SK-N-SH (cell line): Measurements from ENCODE around the gene BCAS3. TPM values are rescaled to one million over a fixed set of nuclear protein-coding genes. Genes with fewer than 3 reads are reported as not detected.

Experiments used
- CTCF ChIA-PET: fragments of 300-600, 350-600 bp; formaldehyde crosslinking; extraction: SDS; loops from one replicate; lab custom pipeline; 2021; lab: Yijun Ruan, JAX
- POLR2A ChIA-PET: fragments of 350-600 bp; sonication (Branson Sonifier 250); formaldehyde crosslinking; extraction: SDS; loops from one replicate; lab custom pipeline; 2020; ENCODE audit warnings: antibody characterized with exemption, inconsistent platforms; lab: Yijun Ruan, JAX
- DNase-seq: peaks from one replicate; pipeline ENCODE4 v3.0.0; 2012
- H2AFZ ChIP-seq: fragments of 200-600 bp; sonication (generic); 2 replicates; pipeline ENCODE4 v1.8.1; 2016; ENCODE audit warnings: antibody characterized with exemption, mild to moderate bottlenecking, low read depth
- H3F3A ChIP-seq: fragments of 200-600 bp; sonication (generic); replicated peaks from 2 replicates; pipeline ENCODE3; 2016; ENCODE audit warnings: antibody characterized with exemption, mild to moderate bottlenecking; ENCODE audit not compliant: insufficient read depth
- H3K27ac ChIP-seq, 2 experiments: fragments of 200-500 bp in 1 of 2; fragments of 200-600 bp in 1 of 2; sonication (Bioruptor generic) in 1 of 2; sonication (generic), shearing (Covaris generic) in 1 of 2; 2 replicates each; pipeline versions ENCODE4 v1.5.1 to v1.6.1; 2014 to 2016; ENCODE audit warnings: low read depth in 2 of 2, inconsistent platforms in 1 of 2, low read length in 1 of 2, mild to moderate bottlenecking in 1 of 2, mixed read lengths in 1 of 2
- H3K27me3 ChIP-seq: fragments of 200-600 bp; sonication (generic), shearing (Covaris generic); 2 replicates; pipeline ENCODE4 v1.6.1; 2016; ENCODE audit warnings: mixed run types; ENCODE audit not compliant: insufficient read depth
- H3K36me3 ChIP-seq, 2 experiments: fragments of 200-500 bp in 1 of 2; fragments of 200-600 bp in 1 of 2; sonication (Bioruptor generic) in 1 of 2; sonication (generic) in 1 of 2; replicated peaks in 1 of 2; 2 replicates each; pipeline versions ENCODE3 to v1.5.1; 2014 to 2016; ENCODE audit warnings: low read length in 1 of 2, mild to moderate bottlenecking in 1 of 2; ENCODE audit not compliant: insufficient read depth in 2 of 2, control insufficient read depth in 1 of 2
- H3K4me1 ChIP-seq, 2 experiments: fragments of 200-500 bp in 1 of 2; fragments of 200-600 bp in 1 of 2; sonication (Bioruptor generic) in 1 of 2; sonication (generic), shearing (Covaris generic) in 1 of 2; 2 replicates each; pipeline versions ENCODE4 v1.5.1 to v1.6.1; 2014 to 2016; ENCODE audit warnings: low read depth in 1 of 2, low read length in 1 of 2, mixed run types in 1 of 2; ENCODE audit not compliant: insufficient read depth in 2 of 2, control insufficient read depth in 1 of 2
- H3K4me2 ChIP-seq: fragments of 200-600 bp; sonication (generic), shearing (Covaris generic); 2 replicates; pipeline ENCODE4 v1.6.1; 2017; ENCODE audit warnings: mixed run types
- H3K4me3 ChIP-seq, 2 experiments: fragments of 200-500 bp in 1 of 2; fragments of 200-600 bp in 1 of 2; sonication (Bioruptor generic) in 1 of 2; sonication (generic), shearing (Covaris generic) in 1 of 2; 2 replicates each; pipeline versions ENCODE4 v1.5.1 to v1.8.1; 2014 to 2016; ENCODE audit warnings: low read depth in 2 of 2, inconsistent platforms in 1 of 2, low read length in 1 of 2, mild to moderate bottlenecking in 1 of 2, mixed read lengths in 1 of 2, moderate library complexity in 1 of 2
- H3K79me2 ChIP-seq: fragments of 200-600 bp; sonication (generic); 2 replicates; pipeline ENCODE4 v1.8.1; 2017; ENCODE audit warnings: mild to moderate bottlenecking; ENCODE audit not compliant: insufficient read depth
- H3K9ac ChIP-seq: fragments of 200-600 bp; sonication (generic); 2 replicates; pipeline ENCODE4 v1.6.1; 2017; ENCODE audit warnings: mixed run types
- H3K9me2 ChIP-seq: fragments of 200-600 bp; sonication (generic); 2 replicates; pipeline ENCODE4 v1.6.1; 2017; ENCODE audit warnings: mixed run types
- H3K9me3 ChIP-seq: fragments of 200-600 bp; sonication (generic); 2 replicates; pipeline ENCODE4 v1.6.1; 2017; ENCODE audit warnings: mixed run types, mild to moderate bottlenecking, moderate library complexity
- H4K20me1 ChIP-seq: fragments of 200-600 bp; sonication (generic); 2 replicates; pipeline ENCODE4 v1.6.1; 2017; ENCODE audit warnings: mild to moderate bottlenecking, mixed run types; ENCODE audit not compliant: insufficient read depth
- ELF1 ChIP-seq: IDR thresholded peaks from 2 replicates; pipeline ENCODE4 v1.4.0; 2012
- EZH2phosphoT487 ChIP-seq: fragments of 200-600 bp; sonication (generic); IDR thresholded peaks from 2 replicates; pipeline ENCODE4 v1.6.1; 2017; ENCODE audit warnings: low read depth, mixed run types, mild to moderate bottlenecking, antibody characterized with exemption, moderate library complexity, borderline replicate concordance
- FOSL2 ChIP-seq: IDR thresholded peaks from 2 replicates; pipeline ENCODE4 v1.4.0; 2012; ENCODE audit warnings: low read depth, mild to moderate bottlenecking, moderate library complexity, borderline replicate concordance
- GATA2 ChIP-seq: sonication (generic); formaldehyde crosslinking; IDR thresholded peaks from 2 replicates; pipeline ENCODE4 v1.5.0; 2020; ENCODE audit warnings: mild to moderate bottlenecking, missing genetic modification reagents
- JUND ChIP-seq: IDR thresholded peaks from 2 replicates; pipeline ENCODE4 v1.4.0; 2012
- MEF2A ChIP-seq: IDR thresholded peaks from 2 replicates; pipeline ENCODE4 v1.4.0; 2012; ENCODE audit warnings: low read depth, borderline replicate concordance
- NFIC ChIP-seq: IDR thresholded peaks from 2 replicates; pipeline ENCODE4 v1.4.0; 2012; ENCODE audit warnings: borderline replicate concordance
- NRF1 ChIP-seq: IDR thresholded peaks from 2 replicates; pipeline ENCODE4 v1.6.1; 2012; ENCODE audit warnings: low read depth, mild to moderate bottlenecking, low read length
- POLR2AphosphoS5 ChIP-seq: IDR thresholded peaks from 2 replicates; pipeline ENCODE4 v1.6.1; 2012; ENCODE audit warnings: low read depth, low read length
- RCOR1 ChIP-seq: fragments of 150-350 bp; IDR thresholded peaks from 2 replicates; pipeline ENCODE4 v1.6.1; 2017; ENCODE audit warnings: antibody characterized with exemption, low read length
- SMC3 ChIP-seq: IDR thresholded peaks from 2 replicates; pipeline ENCODE4 v1.6.1; 2012; ENCODE audit warnings: low read depth, low read length, improper control_type of control experiment
- TCF12 ChIP-seq: IDR thresholded peaks from 2 replicates; pipeline ENCODE4 v1.4.0; 2012
- WGBS: methylation state at CpG from one replicate; pipeline ENCODE4 v1.1.6; 2017; ENCODE audit warnings: low lambda C conversion rate; 5-methylcytosine and 5-hydroxymethylcytosine counted together
- polyA plus RNA-seq, 3 experiments: library from polyadenylated mRNA; depleted of rRNA; stranded (reverse); fragments of >200 nt; gene quantifications; 2 replicates each; pipeline ENCODE4 v1.2.3, GENCODE V29; 2012
- TF ChIP-seq, protein P1 (sequence below): fragments of 150-350 bp; IDR thresholded peaks from 2 replicates; pipeline ENCODE4 v1.6.1; 2016; ENCODE audit warnings: mild to moderate bottlenecking, low read depth, low read length
- TF ChIP-seq, protein P2 (sequence below): IDR thresholded peaks from 2 replicates; pipeline ENCODE4 v1.4.0; 2012; ENCODE audit warnings: low read depth
- TF ChIP-seq, protein P3 (sequence below): fragments of 200-600 bp; sonication (generic); IDR thresholded peaks from 2 replicates; pipeline ENCODE4 v1.6.1; 2017; ENCODE audit warnings: antibody characterized with exemption, mild to moderate bottlenecking, moderate library complexity
- TF ChIP-seq, protein P4 (sequence below): IDR thresholded peaks from 2 replicates; pipeline ENCODE4 v1.6.1; 2012; ENCODE audit warnings: mild to moderate bottlenecking, low read depth, low read length, moderate library complexity

The BCAS3 gene
- polyA plus RNA-seq, 1 of the 3 experiments (the other 2 are of a cell fraction) = 5.9 TPM

DNA sequence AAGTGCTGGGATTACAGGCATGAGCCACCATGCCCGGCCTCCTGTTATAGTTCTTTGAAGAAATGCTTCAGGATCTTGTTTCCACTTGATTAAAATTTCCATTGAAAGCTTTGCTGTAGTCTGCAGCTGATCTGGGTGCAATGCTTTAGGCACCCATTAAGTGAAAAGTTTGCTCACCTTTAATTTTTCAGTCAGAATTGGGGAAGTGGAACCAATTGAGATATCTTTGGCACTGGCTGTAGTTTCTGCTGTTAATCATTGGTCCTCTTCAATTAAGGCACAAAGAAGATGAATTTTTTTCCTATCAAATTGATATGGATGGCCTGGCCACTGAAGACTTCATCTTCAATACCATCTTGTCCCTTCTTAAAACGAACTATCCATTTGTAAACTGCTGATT lies 385.9 kb downstream of the BCAS3 start:
- DNase-seq = no peak
- Histone ChIP-seq H3K4me1 (peaks cover 18 to 23% of the 10 kb centered on the region in 2 experiments; a peak in 2 of 4 replicates), H3K27me3 (no peaks in the 10 kb centered on the region), H4K20me1 (no peaks in the 10 kb centered on the region), H3K9me3 (no peaks in the 10 kb centered on the region), H3K9ac (no peak overlapping the region), H2AFZ (no peak overlapping the region), H3K9me2 (no peaks in the 10 kb centered on the region), H3K27ac (no peak overlapping the region; a peak in 1 of 4 replicates), H3K36me3 (no peaks in the 10 kb centered on the region), H3K4me2 (no peak overlapping the region), H3K79me2 (no peaks in the 10 kb centered on the region), H3F3A (peaks cover 10% of the 10 kb centered on the region), H3K4me3 (no peak overlapping the region)
- 91% methylated on average over 2 of the region's 2 CpGs for WGBS
- TF ChIP-seq SMC3 = no peak
- TF ChIP-seq RCOR1 = no peak
- TF ChIP-seq, protein P1, sequence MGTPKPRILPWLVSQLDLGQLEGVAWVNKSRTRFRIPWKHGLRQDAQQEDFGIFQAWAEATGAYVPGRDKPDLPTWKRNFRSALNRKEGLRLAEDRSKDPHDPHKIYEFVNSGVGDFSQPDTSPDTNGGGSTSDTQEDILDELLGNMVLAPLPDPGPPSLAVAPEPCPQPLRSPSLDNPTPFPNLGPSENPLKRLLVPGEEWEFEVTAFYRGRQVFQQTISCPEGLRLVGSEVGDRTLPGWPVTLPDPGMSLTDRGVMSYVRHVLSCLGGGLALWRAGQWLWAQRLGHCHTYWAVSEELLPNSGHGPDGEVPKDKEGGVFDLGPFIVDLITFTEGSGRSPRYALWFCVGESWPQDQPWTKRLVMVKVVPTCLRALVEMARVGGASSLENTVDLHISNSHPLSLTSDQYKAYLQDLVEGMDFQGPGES = no peak
- no peak for TF ChIP-seq EZH2phosphoT487
- TF ChIP-seq, protein P2, sequence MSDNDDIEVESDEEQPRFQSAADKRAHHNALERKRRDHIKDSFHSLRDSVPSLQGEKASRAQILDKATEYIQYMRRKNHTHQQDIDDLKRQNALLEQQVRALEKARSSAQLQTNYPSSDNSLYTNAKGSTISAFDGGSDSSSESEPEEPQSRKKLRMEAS = no peak
- TF ChIP-seq NRF1 = no peak
- POLR2A ChIA-PET = no interaction called here
- CTCF ChIA-PET = no interaction called here

DNA sequence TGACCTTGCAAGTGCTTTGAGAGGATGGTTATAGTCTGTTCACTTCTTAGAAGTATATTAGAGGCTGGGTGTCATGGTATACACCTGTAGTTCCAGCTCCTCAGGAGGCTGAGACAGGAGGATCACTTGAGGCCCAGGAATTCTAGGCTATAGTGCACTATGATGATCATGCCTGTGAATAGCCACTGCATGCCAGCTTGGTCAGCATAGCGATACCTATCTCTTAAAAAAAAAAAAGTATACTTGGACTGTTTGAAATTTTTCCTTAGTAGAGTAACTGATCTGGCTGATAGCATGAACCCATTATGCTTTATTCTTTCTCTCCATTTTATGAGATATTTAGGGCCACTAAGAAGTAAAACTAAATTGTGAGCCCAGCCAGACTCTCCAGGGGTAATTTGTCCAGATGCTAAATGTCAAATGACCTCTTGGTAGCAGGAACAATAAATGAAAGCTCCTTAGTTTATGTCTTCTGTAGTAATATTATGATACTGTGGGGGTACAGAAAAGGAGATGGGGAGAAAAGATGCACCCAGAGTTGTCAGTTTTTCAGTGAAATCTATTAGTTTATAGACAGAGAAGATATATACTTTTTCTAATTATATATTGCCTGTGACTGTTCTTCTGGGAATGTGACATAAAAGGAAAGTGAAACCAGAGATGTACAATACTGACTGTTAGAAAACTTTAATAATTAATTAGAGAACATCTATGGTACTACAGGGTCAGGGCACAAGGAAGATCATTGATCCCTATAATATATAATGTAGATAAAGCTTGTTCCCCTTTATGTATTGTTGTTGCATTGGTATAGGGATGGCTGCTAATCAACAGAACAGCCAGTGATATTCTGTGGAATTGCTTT lies 386.7 kb downstream of the BCAS3 start:
- H3F3A ChIP-seq = peaks cover 10% of the 10 kb centered on the region
- no peaks in the 10 kb centered on the region for H3K9me2 ChIP-seq
- TF ChIP-seq JUND (0 out of 2 replicates have a peak, but pooled peaks have one; percentile 5), TCF12 (peak; percentile 20; the same call in 1 of the 2 replicates), FOSL2 (peak; percentile 16; the same call in 1 of the 2 replicates), MEF2A (no peak), GATA2 (CRISPR knock-in tag) (no peak), NFIC (no peak), POLR2AphosphoS5 (no peak), ELF1 (no peak)
- TF ChIP-seq, protein P3, sequence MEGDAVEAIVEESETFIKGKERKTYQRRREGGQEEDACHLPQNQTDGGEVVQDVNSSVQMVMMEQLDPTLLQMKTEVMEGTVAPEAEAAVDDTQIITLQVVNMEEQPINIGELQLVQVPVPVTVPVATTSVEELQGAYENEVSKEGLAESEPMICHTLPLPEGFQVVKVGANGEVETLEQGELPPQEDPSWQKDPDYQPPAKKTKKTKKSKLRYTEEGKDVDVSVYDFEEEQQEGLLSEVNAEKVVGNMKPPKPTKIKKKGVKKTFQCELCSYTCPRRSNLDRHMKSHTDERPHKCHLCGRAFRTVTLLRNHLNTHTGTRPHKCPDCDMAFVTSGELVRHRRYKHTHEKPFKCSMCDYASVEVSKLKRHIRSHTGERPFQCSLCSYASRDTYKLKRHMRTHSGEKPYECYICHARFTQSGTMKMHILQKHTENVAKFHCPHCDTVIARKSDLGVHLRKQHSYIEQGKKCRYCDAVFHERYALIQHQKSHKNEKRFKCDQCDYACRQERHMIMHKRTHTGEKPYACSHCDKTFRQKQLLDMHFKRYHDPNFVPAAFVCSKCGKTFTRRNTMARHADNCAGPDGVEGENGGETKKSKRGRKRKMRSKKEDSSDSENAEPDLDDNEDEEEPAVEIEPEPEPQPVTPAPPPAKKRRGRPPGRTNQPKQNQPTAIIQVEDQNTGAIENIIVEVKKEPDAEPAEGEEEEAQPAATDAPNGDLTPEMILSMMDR = no peak
- TF ChIP-seq, protein P4, sequence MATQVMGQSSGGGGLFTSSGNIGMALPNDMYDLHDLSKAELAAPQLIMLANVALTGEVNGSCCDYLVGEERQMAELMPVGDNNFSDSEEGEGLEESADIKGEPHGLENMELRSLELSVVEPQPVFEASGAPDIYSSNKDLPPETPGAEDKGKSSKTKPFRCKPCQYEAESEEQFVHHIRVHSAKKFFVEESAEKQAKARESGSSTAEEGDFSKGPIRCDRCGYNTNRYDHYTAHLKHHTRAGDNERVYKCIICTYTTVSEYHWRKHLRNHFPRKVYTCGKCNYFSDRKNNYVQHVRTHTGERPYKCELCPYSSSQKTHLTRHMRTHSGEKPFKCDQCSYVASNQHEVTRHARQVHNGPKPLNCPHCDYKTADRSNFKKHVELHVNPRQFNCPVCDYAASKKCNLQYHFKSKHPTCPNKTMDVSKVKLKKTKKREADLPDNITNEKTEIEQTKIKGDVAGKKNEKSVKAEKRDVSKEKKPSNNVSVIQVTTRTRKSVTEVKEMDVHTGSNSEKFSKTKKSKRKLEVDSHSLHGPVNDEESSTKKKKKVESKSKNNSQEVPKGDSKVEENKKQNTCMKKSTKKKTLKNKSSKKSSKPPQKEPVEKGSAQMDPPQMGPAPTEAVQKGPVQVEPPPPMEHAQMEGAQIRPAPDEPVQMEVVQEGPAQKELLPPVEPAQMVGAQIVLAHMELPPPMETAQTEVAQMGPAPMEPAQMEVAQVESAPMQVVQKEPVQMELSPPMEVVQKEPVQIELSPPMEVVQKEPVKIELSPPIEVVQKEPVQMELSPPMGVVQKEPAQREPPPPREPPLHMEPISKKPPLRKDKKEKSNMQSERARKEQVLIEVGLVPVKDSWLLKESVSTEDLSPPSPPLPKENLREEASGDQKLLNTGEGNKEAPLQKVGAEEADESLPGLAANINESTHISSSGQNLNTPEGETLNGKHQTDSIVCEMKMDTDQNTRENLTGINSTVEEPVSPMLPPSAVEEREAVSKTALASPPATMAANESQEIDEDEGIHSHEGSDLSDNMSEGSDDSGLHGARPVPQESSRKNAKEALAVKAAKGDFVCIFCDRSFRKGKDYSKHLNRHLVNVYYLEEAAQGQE = no peak
- TF ChIP-seq, protein P2 = no peak
- TF ChIP-seq, all 33 proteins: peak for 3
- Histone ChIP-seq H3K4me3 (peak overlapping the region in 1 of 2 experiments; percentile 3; a peak in 2 of 4 replicates), H3K79me2 (no peaks in the 10 kb centered on the region), H3K27me3 (no peaks in the 10 kb centered on the region), H3K27ac (peak overlapping the region; percentile 64 to 91), H3K4me2 (peak overlapping the region; percentile 54), H3K36me3 (no peaks in the 10 kb centered on the region), H3K4me1 (peaks cover 18 to 23% of the 10 kb centered on the region in 2 experiments; a peak in 2 of 4 replicates), H3K9me3 (no peaks in the 10 kb centered on the region), H3K9ac (peak overlapping the region; percentile 20; the same call in 1 of the 2 replicates), H4K20me1 (no peaks in the 10 kb centered on the region), H2AFZ (peak overlapping the region; percentile 11; the same call in 1 of the 2 replicates)
- CTCF ChIA-PET = interaction anchor here (1.3 to 1.5 kb wide), 2 partner anchors 17 to 66 kb away, joined by 3 to 6 read pairs; no protein-coding TSS in a partner anchor
- no peak for DNase-seq
- 85% methylated on average over 1 of the region's 1 CpG for WGBS
- POLR2A ChIA-PET = no interaction called here
